Measurements from ENCODE around the gene ONECUT1.

Gene ONECUT1

DNA sequence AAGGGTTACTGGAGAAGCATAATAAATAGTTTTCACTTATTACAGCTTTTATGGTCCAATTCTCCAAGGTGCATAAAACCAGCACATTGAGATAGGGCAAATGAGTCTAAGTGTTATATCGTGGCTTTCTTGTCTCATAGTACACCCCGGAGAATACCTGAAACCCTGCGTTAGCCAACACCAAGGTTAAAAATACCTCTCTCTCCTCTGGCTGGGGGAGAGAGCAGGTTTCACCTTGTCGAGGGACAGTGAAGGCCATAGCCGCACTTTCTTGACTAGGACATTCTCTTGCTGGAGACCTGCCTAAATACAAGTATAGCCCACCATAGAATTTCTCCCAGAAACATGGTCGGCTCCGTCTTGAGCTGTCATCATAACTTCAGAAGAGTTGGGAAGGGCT lies 59.5 kb downstream of the ONECUT1 start:
- DNase-seq, result no peak

- DNase-seq, result peak; percentile 62
These were observed 60.0 kb downstream of the ONECUT1 start for GRCh38 chr15:52730173-52730572.

DNA sequence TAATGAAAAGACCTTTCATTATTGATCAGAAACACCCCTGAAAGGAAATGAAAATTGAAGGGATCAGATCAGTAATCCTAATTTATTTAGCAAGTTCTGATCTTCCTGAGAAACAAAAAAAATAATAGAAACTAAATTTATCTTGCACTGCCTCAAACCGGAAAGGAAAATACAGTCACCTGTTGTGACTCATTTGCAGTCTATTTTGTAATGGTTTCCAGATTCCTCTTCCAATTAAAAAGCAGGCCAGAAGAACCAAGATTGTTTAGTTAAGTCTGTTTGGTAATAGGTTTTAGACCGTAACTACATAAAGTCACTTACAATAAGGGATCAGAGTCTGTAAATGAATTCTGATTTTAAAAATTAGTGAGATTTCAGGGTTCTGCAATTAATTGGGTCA lies 61.2 kb downstream of the ONECUT1 start:
- DNase-seq, result no peak

DNA sequence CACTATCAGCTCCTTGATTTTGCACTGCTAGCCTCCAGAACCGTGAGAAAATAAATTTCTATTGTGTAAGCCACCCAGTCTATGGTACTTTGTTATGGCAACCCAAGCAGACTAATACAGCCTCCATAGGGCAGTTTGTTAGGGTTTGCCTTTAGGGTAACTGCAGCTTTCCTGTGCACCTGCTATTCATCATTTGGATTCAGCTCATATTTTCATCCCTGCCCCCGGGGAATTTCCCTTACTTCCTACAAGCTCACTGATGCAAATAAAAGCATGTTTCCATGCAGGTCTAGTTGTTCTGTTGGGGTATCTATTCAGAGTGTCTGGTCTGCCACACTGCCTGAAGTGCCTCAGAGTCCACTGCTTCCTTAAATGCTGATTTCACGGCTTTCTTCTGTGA lies 62.3 kb downstream of the ONECUT1 start:
- no peak for DNase-seq

DNA sequence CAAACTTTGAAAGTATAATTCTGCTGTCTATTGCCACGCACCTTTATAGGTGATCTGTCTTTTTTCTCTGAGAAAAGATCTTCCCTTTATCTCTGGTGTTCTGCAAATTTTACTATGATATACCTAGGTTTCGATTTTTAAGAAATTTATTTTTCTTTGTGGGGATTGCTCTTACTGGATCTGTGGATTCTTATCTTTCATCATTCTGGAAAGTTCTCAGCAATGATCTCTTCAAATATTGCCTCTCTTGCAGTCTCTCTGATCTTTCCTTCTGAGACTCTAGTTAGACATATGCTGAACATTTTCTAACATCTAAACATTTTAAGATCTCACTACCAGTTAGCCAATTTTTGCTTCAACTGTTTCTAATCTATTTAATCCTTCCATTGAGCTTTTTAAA lies 63.9 kb downstream of the ONECUT1 start:
- no peak for DNase-seq

DNA sequence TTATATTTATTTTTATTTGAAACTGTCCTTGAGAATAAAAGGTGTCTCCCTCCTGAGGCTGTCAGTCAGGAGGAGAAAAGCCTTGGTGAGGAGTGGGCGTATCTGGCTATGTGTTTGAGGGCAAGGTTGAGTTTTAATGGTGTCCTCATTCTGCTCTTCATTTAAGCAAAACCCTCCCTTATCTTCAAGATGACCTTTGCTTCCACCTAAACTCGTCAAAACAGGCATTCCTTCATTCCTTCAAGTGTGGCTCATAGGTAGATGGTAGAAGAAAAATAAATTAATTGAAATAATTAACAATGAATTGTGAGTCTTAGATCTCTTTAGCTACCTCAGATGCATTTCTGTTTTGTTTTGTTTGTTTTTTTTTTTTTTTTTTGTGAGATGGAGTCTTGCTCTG lies 71.6 kb downstream of the ONECUT1 start:
- no peak for DNase-seq

- no peak for DNase-seq
These were observed 72.2 kb downstream of the ONECUT1 start for GRCh38 chr15:52717924-52718323.

GRCh38 chr15:52717481-52717880 lies 72.7 kb downstream of the ONECUT1 start:
- no peak for DNase-seq

DNA sequence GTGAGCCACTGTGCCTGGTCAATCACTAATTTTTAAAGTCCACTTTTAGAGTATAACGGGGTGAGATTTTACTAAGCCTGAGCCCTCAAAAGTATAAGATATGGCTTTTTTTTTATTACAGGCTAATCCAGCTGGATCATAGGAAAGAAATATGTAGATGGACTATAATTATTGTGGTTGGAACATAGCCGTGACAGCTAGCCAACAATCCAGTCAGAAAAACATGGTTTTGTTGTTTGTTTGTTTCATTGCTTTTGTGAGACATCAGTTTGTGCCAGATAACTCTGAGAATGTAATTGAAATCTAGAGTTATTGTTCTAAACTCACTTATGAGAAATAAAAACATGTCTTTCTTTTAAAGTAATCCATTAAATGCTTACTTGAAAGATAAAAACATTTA lies 73.6 kb downstream of the ONECUT1 start:
- DNase-seq, result no peak

GRCh38 chr15:52715411-52715810 lies 74.7 kb downstream of the ONECUT1 start:
- no peak for DNase-seq

- no peak for DNase-seq
These were observed 75.2 kb downstream of the ONECUT1 start for GRCh38 chr15:52714968-52715367.

- peak; percentile 9 for DNase-seq
These were observed 79.3 kb downstream of the ONECUT1 start for GRCh38 chr15:52710708-52711389.

DNA sequence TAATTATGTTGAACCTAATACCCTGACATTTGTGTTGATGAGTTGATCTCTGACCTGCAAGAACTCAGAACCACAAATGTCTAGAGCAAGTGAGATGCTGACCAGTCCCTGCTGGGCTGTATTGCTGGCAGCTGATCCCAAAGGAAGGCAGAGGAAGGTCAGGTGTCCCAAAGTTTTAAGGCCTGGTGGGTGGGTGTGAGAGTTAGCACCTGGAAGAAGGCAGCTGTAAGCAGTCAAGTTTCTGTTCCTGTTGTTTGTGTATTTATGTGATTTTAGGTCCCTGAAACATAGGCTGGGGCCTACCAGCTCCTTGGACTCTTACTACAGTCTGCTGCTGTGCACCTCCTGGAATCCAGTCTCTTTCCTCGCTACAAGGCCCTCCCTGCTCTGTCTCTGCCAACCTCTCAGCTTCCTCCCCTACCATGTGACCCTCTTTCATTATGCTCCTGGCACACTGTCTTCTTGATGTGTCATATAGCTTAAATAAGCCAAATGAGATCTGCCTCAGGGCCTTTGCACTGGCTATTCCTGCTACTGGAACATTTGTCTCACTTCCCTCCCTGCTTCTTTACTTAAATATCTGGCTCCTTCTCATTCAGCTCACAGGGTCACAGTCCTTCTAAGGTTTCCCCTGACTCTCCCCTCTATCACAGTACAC lies 80.0 kb downstream of the ONECUT1 start:
- DNase-seq, result no peak

GRCh38 chr15:52709187-52709981 lies 80.8 kb downstream of the ONECUT1 start:
- no peak for DNase-seq
